Esophagus muscularis mucosa (tissue), 4 donors: Measurements from ENCODE around the gene GJB3. TPM values are rescaled to one million over a fixed set of nuclear protein-coding genes. Genes with fewer than 3 reads are reported as not detected.
A peak's percentile ranks its signal among the peaks of the same experiment; 100 is the strongest.

Experiments used
- DNase-seq: peaks from one replicate; pipeline ENCODE4 v3.0.0-alpha.2; 2017; ENCODE audit errors: extremely low spot score
- H3K27ac ChIP-seq, 4 donors: fragments of 200-600 bp; sonication (generic); replicated peaks in 1 of 4; 1 replicate in 3 of 4; 2 replicates in 1 of 4; pipeline ENCODE4 v1.5.1; 2016 to 2019; ENCODE audit warnings: mild to moderate bottlenecking in 1 of 4
- H3K27me3 ChIP-seq, 4 donors: fragments of 200-600 bp; sonication (generic); one replicate each; pipeline versions ENCODE4 v1.5.1 to v1.6.0; 2016 to 2019
- H3K36me3 ChIP-seq, 4 donors: fragments of 200-600 bp; sonication (generic); one replicate each; pipeline ENCODE4 v1.5.1; 2016 to 2019
- H3K4me1 ChIP-seq, 4 donors: fragments of 200-600 bp; sonication (generic); one replicate each; pipeline ENCODE4 v1.5.1; 2016 to 2019
- H3K4me3 ChIP-seq, 4 donors: fragments of 200-600 bp; sonication (generic); 1 replicate in 2 of 4; 2 replicates in 2 of 4; pipeline ENCODE4 v1.5.1; 2016 to 2019; ENCODE audit warnings: mild to moderate bottlenecking in 4 of 4, moderate library complexity in 1 of 4
- H3K9me3 ChIP-seq, 4 donors: fragments of 200-600 bp; sonication (generic); 1 replicate in 3 of 4; 2 replicates in 1 of 4; pipeline ENCODE4 v1.5.1; 2016 to 2019
- CTCF ChIP-seq, 3 experiments: fragments of 200-600 bp in 2 of 3; fragments of 450-650 bp in 1 of 3; sonication (generic) in 2 of 3; IDR thresholded peaks; one replicate each; pipeline ENCODE4 v1.5.1; 2017 to 2019; ENCODE audit warnings: antibody characterized with exemption in 3 of 3, mild to moderate bottlenecking in 2 of 3, moderate library complexity in 1 of 3
- EP300 ChIP-seq: sonication (generic); formaldehyde crosslinking; IDR thresholded peaks from one replicate; pipeline ENCODE4 v1.6.1; 2017; ENCODE audit warnings: antibody characterized with exemption
- POLR2A ChIP-seq: fragments of 450-650 bp; IDR thresholded peaks from one replicate; pipeline ENCODE4 v1.6.1; 2017; ENCODE audit warnings: antibody characterized with exemption, moderate library complexity, mild to moderate bottlenecking, low read depth
- POLR2AphosphoS5 ChIP-seq, 2 donors: sonication (generic); formaldehyde crosslinking; IDR thresholded peaks; one replicate each; pipeline ENCODE4 v1.6.1; 2017; ENCODE audit warnings: antibody characterized with exemption in 2 of 2
- WGBS: methylation state at CpG from one replicate; pipeline ENCODE4 v1.1.5; 2018; 5-methylcytosine and 5-hydroxymethylcytosine counted together
- intact Hi-C: fragments of 100-400 bp; cut with DNase I; formaldehyde crosslinking; loops from one replicate; pipeline ENCODE4 v1.15.1; 2023
- total RNA-seq, 4 donors: library from RNA; depleted of rRNA; stranded (reverse); fragments of >200 nt; gene quantifications; one replicate each; pipeline versions ENCODE4 v1.1.0 to v1.2.1, GENCODE V29; 2016

Gene GJB3
- total RNA-seq, 4 donors from 2014 or later = not detected

GRCh38 chr1:34779526-34779925 lies 1.5 kb upstream of the GJB3 start:
- intact Hi-C loops = no loop called here
- no peak for DNase-seq
- Histone ChIP-seq H3K9me3 (no peaks in the 10 kb centered on the region), H3K4me3 (no peak overlapping the region), H3K4me1 (peaks cover 9 to 15% (median 14%) of the 10 kb centered on the region in 4 donors), H3K36me3 (no peaks in the 10 kb centered on the region), H3K27ac (no peak overlapping the region), H3K27me3 (peaks cover 0 to 72% (median 28%) of the 10 kb centered on the region in 4 donors)
- no peak for TF ChIP-seq POLR2A
- no peak for TF ChIP-seq CTCF (IDR thresholded peaks at IDR 0.05)
- TF ChIP-seq EP300 = no peak
- TF ChIP-seq POLR2AphosphoS5 (IDR thresholded peaks at IDR 0.05) = no peak
- 86% methylated on average over 5 of the region's 5 CpGs for WGBS

GRCh38 chr1:34779962-34780361 lies 1.1 kb upstream of the GJB3 start:
- intact Hi-C loops = no loop called here
- Histone ChIP-seq H3K4me1 (peaks cover 9 to 15% (median 14%) of the 10 kb centered on the region in 4 donors), H3K27me3 (peaks cover 0 to 71% (median 28%) of the 10 kb centered on the region in 4 donors), H3K9me3 (no peaks in the 10 kb centered on the region), H3K4me3 (no peak overlapping the region), H3K27ac (no peak overlapping the region), H3K36me3 (no peaks in the 10 kb centered on the region)
- no peak for DNase-seq
- no peak for TF ChIP-seq POLR2AphosphoS5 (IDR thresholded peaks at IDR 0.05)
- no peak for TF ChIP-seq POLR2A
- no peak for TF ChIP-seq EP300
- no peak for TF ChIP-seq CTCF (IDR thresholded peaks at IDR 0.05)
- 90% methylated on average over 5 of the region's 5 CpGs for WGBS

GRCh38 chr1:34780528-34780927 lies 486 bp upstream of the GJB3 start:
- H3K36me3 ChIP-seq = no peaks in the 10 kb centered on the region
- WGBS = 100% methylated on average over 2 of the region's 2 CpGs
- peaks cover 0 to 71% (median 28%) of the 10 kb centered on the region in 4 donors for H3K27me3 ChIP-seq
- intact Hi-C loops = no loop called here
- no peak overlapping the region for H3K4me3 ChIP-seq
- DNase-seq = no peak
- TF ChIP-seq POLR2A = no peak
- TF ChIP-seq POLR2AphosphoS5 (IDR thresholded peaks at IDR 0.05) = no peak
- no peak for TF ChIP-seq CTCF (IDR thresholded peaks at IDR 0.05)
- no peak for TF ChIP-seq EP300
- H3K4me1 ChIP-seq = peaks cover 9 to 15% (median 14%) of the 10 kb centered on the region in 4 donors
- H3K27ac ChIP-seq = no peak overlapping the region
- H3K9me3 ChIP-seq = no peaks in the 10 kb centered on the region

- Histone ChIP-seq H3K4me3 (peak overlapping the region; percentile 30 to 49 (median 38)), H3K27ac (no peak overlapping the region), H3K36me3 (no peaks in the 10 kb centered on the region), H3K27me3 (peaks cover 0 to 62% (median 28%) of the 10 kb centered on the region in 4 donors), H3K9me3 (no peaks in the 10 kb centered on the region), H3K4me1 (peaks cover 9 to 21% (median 17%) of the 10 kb centered on the region in 4 donors)
- TF ChIP-seq CTCF (IDR thresholded peaks at IDR 0.05) = no peak
- no peak for TF ChIP-seq POLR2A
- TF ChIP-seq EP300 = no peak
- TF ChIP-seq POLR2AphosphoS5 (IDR thresholded peaks at IDR 0.05) = no peak
- 5% methylated on average over 6 of the region's 18 CpGs for WGBS
- intact Hi-C loops = no loop called here
- no peak for DNase-seq
These were observed 904 bp downstream of the GJB3 start for GRCh38 chr1:34781844-34782391.
